CD4-positive, alpha-beta T cell treated with Interleukin-17A for 1 hour (primary cell): ENCODE results near the gene UNC13B.
"Not testable (repeated sequence)": the region's sequence is repeated elsewhere in the genome, so short reads cannot be mapped to it uniquely, and the experiment has no call there.

ENCODE experiments used
- DNase-seq: peaks from one replicate; pipeline ENCODE4 v3.0.0-alpha.2; 2020

UNC13B gene

GRCh38 chr9:35164711-35165110, 2.9 kb downstream of the UNC13B start:
- no peak for DNase-seq

GRCh38 chr9:35167429-35167828, 5.6 kb downstream of the UNC13B start:
- DNase-seq = not testable (repeated sequence)

- no peak for DNase-seq
These were observed 7.2 kb downstream of the UNC13B start for GRCh38 chr9:35168963-35169362.

GRCh38 chr9:35172878-35173277, 11.1 kb downstream of the UNC13B start:
- DNase-seq = no peak

GRCh38 chr9:35177520-35177919, 15.7 kb downstream of the UNC13B start:
- no peak for DNase-seq

- DNase-seq = no peak
These were observed 17.8 kb downstream of the UNC13B start for GRCh38 chr9:35179347-35180280.

GRCh38 chr9:35180801-35181200, 19.0 kb downstream of the UNC13B start:
- no peak for DNase-seq

GRCh38 chr9:35182401-35182800, 20.6 kb downstream of the UNC13B start:
- DNase-seq = not testable (repeated sequence)

- DNase-seq = not testable (repeated sequence)
These were observed 21.4 kb downstream of the UNC13B start for GRCh38 chr9:35182996-35183754.

GRCh38 chr9:35183755-35184480, 22.1 kb downstream of the UNC13B start:
- not testable (repeated sequence) for DNase-seq

- DNase-seq = no peak
These were observed 24.7 kb downstream of the UNC13B start for GRCh38 chr9:35186524-35186923.

- no peak for DNase-seq
These were observed 28.4 kb downstream of the UNC13B start for GRCh38 chr9:35190203-35190602.

GRCh38 chr9:35191105-35191504, 29.3 kb downstream of the UNC13B start:
- no peak for DNase-seq

- no peak for DNase-seq
These were observed 32.0 kb downstream of the UNC13B start for GRCh38 chr9:35193762-35194161.

GRCh38 chr9:35195683-35196082, 33.9 kb downstream of the UNC13B start:
- no peak for DNase-seq

- no peak for DNase-seq
These were observed 36.4 kb downstream of the UNC13B start for GRCh38 chr9:35198191-35198590.

- no peak for DNase-seq
These were observed 41.7 kb downstream of the UNC13B start for GRCh38 chr9:35203528-35203927.

- no peak for DNase-seq
These were observed 43.5 kb downstream of the UNC13B start for GRCh38 chr9:35205340-35205739.

GRCh38 chr9:35211854-35212253, 50.0 kb downstream of the UNC13B start:
- DNase-seq = no peak

- no peak for DNase-seq
These were observed 59.0 kb downstream of the UNC13B start for GRCh38 chr9:35220659-35221338.

- DNase-seq = no peak
These were observed 63.9 kb downstream of the UNC13B start for GRCh38 chr9:35225677-35226076.

GRCh38 chr9:35226651-35227050, 64.8 kb downstream of the UNC13B start:
- DNase-seq = no peak

- DNase-seq = no peak
These were observed 65.5 kb downstream of the UNC13B start for GRCh38 chr9:35227284-35227683.
